WTC11 (cell line): Measurements from ENCODE around the gene SORCS2.

Experiments used
- CTCF ChIP-seq: fragments of 200-600 bp; IDR thresholded peaks from 2 replicates; pipeline ENCODE4 v1.8.0; 2022; ENCODE audit warnings: antibody characterized with exemption
- JAZF1 ChIP-seq: fragments of 250-450 bp; sonication (Bioruptor Pico); IDR thresholded peaks from 2 replicates; pipeline ENCODE4 v1.9.0; 2021; ENCODE audit warnings: moderate library complexity, mild to moderate bottlenecking, inconsistent platforms
- JUN ChIP-seq: sonication (generic); formaldehyde crosslinking; IDR thresholded peaks from 2 replicates; pipeline ENCODE4 v1.8.0; 2023; ENCODE audit warnings: mild to moderate bottlenecking, missing genetic modification reagents
- MAX ChIP-seq: sonication (generic); formaldehyde crosslinking; IDR thresholded peaks from 2 replicates; pipeline ENCODE4 v1.8.0; 2022; ENCODE audit warnings: mild to moderate bottlenecking, missing genetic modification reagents
- MXD4 ChIP-seq: fragments of 250-450 bp; sonication (Bioruptor Pico); IDR thresholded peaks from 2 replicates; pipeline ENCODE4 v1.8.0; 2021; ENCODE audit warnings: mild to moderate bottlenecking, moderate library complexity, borderline replicate concordance
- NR1H2 ChIP-seq: sonication (generic); formaldehyde crosslinking; IDR thresholded peaks from 2 replicates; pipeline ENCODE4 v1.9.0; 2021; ENCODE audit warnings: mild to moderate bottlenecking, moderate library complexity, missing genetic modification reagents
- SMAD4 ChIP-seq: sonication (generic); formaldehyde crosslinking; IDR thresholded peaks from 2 replicates; pipeline ENCODE4 v1.8.0; 2022; ENCODE audit warnings: mild to moderate bottlenecking, missing genetic modification reagents
- SP1 ChIP-seq: sonication (generic); formaldehyde crosslinking; conservative IDR thresholded peaks from 2 replicates; pipeline ENCODE4 v1.8.1; 2022; ENCODE audit warnings: missing genetic modification reagents
- ZNF138 ChIP-seq: sonication (generic); formaldehyde crosslinking; conservative IDR thresholded peaks from 2 replicates; pipeline ENCODE4 v1.8.1; 2022; ENCODE audit warnings: mild to moderate bottlenecking, moderate library complexity, missing genetic modification reagents
- TF ChIP-seq, protein P1 (sequence below): sonication (generic); formaldehyde crosslinking; conservative IDR thresholded peaks from 2 replicates; pipeline ENCODE4 v1.8.1; 2023; ENCODE audit warnings: mild to moderate bottlenecking, low read depth, missing genetic modification reagents, moderate library complexity
- TF ChIP-seq, protein P2 (sequence below): sonication (generic); formaldehyde crosslinking; IDR thresholded peaks from 2 replicates; pipeline ENCODE4 v1.8.1; 2023; ENCODE audit warnings: mild to moderate bottlenecking, missing genetic modification reagents, moderate library complexity
- TF ChIP-seq, protein P3 (sequence below): sonication (generic); formaldehyde crosslinking; IDR thresholded peaks from 2 replicates; pipeline ENCODE4 v1.8.0; 2023; ENCODE audit warnings: mild to moderate bottlenecking, missing genetic modification reagents
- TF ChIP-seq, protein P4 (sequence below): sonication (generic); formaldehyde crosslinking; IDR thresholded peaks from 2 replicates; pipeline ENCODE4 v1.8.1; 2022; ENCODE audit warnings: mild to moderate bottlenecking, moderate library complexity, missing genetic modification reagents

- TF ChIP-seq SP1 (CRISPR knock-in tag) (no peak), CTCF (no peak), MXD4 (no peak), NR1H2 (CRISPR knock-in tag) (no peak), JAZF1 (no peak), ZNF138 (CRISPR knock-in tag) (no peak), SMAD4 (no peak), MAX (no peak), JUN (CRISPR knock-in tag) (no peak)
- TF ChIP-seq, protein P1, sequence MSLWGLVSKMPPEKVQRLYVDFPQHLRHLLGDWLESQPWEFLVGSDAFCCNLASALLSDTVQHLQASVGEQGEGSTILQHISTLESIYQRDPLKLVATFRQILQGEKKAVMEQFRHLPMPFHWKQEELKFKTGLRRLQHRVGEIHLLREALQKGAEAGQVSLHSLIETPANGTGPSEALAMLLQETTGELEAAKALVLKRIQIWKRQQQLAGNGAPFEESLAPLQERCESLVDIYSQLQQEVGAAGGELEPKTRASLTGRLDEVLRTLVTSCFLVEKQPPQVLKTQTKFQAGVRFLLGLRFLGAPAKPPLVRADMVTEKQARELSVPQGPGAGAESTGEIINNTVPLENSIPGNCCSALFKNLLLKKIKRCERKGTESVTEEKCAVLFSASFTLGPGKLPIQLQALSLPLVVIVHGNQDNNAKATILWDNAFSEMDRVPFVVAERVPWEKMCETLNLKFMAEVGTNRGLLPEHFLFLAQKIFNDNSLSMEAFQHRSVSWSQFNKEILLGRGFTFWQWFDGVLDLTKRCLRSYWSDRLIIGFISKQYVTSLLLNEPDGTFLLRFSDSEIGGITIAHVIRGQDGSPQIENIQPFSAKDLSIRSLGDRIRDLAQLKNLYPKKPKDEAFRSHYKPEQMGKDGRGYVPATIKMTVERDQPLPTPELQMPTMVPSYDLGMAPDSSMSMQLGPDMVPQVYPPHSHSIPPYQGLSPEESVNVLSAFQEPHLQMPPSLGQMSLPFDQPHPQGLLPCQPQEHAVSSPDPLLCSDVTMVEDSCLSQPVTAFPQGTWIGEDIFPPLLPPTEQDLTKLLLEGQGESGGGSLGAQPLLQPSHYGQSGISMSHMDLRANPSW (CRISPR knock-in tag): no peak
- TF ChIP-seq, protein P2, sequence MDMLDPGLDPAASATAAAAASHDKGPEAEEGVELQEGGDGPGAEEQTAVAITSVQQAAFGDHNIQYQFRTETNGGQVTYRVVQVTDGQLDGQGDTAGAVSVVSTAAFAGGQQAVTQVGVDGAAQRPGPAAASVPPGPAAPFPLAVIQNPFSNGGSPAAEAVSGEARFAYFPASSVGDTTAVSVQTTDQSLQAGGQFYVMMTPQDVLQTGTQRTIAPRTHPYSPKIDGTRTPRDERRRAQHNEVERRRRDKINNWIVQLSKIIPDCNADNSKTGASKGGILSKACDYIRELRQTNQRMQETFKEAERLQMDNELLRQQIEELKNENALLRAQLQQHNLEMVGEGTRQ (CRISPR knock-in tag): no peak
- TF ChIP-seq, protein P3, sequence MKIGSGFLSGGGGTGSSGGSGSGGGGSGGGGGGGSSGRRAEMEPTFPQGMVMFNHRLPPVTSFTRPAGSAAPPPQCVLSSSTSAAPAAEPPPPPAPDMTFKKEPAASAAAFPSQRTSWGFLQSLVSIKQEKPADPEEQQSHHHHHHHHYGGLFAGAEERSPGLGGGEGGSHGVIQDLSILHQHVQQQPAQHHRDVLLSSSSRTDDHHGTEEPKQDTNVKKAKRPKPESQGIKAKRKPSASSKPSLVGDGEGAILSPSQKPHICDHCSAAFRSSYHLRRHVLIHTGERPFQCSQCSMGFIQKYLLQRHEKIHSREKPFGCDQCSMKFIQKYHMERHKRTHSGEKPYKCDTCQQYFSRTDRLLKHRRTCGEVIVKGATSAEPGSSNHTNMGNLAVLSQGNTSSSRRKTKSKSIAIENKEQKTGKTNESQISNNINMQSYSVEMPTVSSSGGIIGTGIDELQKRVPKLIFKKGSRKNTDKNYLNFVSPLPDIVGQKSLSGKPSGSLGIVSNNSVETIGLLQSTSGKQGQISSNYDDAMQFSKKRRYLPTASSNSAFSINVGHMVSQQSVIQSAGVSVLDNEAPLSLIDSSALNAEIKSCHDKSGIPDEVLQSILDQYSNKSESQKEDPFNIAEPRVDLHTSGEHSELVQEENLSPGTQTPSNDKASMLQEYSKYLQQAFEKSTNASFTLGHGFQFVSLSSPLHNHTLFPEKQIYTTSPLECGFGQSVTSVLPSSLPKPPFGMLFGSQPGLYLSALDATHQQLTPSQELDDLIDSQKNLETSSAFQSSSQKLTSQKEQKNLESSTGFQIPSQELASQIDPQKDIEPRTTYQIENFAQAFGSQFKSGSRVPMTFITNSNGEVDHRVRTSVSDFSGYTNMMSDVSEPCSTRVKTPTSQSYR (CRISPR knock-in tag): no peak
- TF ChIP-seq, protein P4, sequence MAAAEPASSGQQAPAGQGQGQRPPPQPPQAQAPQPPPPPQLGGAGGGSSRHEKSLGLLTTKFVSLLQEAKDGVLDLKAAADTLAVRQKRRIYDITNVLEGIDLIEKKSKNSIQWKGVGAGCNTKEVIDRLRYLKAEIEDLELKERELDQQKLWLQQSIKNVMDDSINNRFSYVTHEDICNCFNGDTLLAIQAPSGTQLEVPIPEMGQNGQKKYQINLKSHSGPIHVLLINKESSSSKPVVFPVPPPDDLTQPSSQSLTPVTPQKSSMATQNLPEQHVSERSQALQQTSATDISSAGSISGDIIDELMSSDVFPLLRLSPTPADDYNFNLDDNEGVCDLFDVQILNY: no peak
These were observed 339.3 kb downstream of the SORCS2 start for GRCh38 chr4:7531640-7531994.
